ENCODE data around the gene GAPT.

The GAPT gene

GRCh38 chr5:58454025-58454424, 37.2 kb upstream of the GAPT start (continued):
- no peak for TF ChIP-seq ZNF398 (tag by site-specific recombination; IDR thresholded peaks at IDR 0.05)
- TF ChIP-seq SP3 (tag by site-specific recombination; IDR thresholded peaks at IDR 0.05): no peak
- no peak for TF ChIP-seq BCL11A (tag by site-specific recombination; IDR thresholded peaks at IDR 0.05; ENCODE audit: low read depth)
- no peak for TF ChIP-seq ZNF596 (tag by site-specific recombination; IDR thresholded peaks at IDR 0.05)
- no peak for TF ChIP-seq REPIN1 (tag by site-specific recombination; IDR thresholded peaks at IDR 0.05; ENCODE audit: low read depth)
- no peak for TF ChIP-seq ZNF48 (tag by site-specific recombination; IDR thresholded peaks at IDR 0.05)

- TF ChIP-seq KLF1 (tag by site-specific recombination; IDR thresholded peaks at IDR 0.05) (no peak), ZNF529 (tag by site-specific recombination; IDR thresholded peaks at IDR 0.05; ENCODE audit: insufficient replicate concordance) (no peak), ZNF354C (tag by site-specific recombination; IDR thresholded peaks at IDR 0.05; ENCODE audit: borderline replicate concordance, low read depth) (no peak), ZNF76 (tag by site-specific recombination; IDR thresholded peaks at IDR 0.05; ENCODE audit: borderline replicate concordance, low read depth) (no peak), ZNF624 (tag by site-specific recombination; IDR thresholded peaks at IDR 0.05) (no peak), ZNF621 (tag by site-specific recombination; IDR thresholded peaks at IDR 0.05) (no peak), OSR2 (tag by site-specific recombination; IDR thresholded peaks at IDR 0.05) (no peak)
- Histone ChIP-seq H3K36me3 (ENCODE audit: control insufficient read depth in 2 of 2, insufficient read depth in 1 of 2, low read length in 2 of 2) (peaks cover 21 to 61% of the 10 kb centered on the region in 2 experiments; a peak in 2 of 3 replicates), H3K27ac (ENCODE audit: extremely low read depth, low read depth, low read length) (no peak overlapping the region), H3K9me3 (ENCODE audit: control insufficient read depth, insufficient read depth, low read depth, low read length) (no peaks in the 10 kb centered on the region), H3K4me3 (ENCODE audit: low read depth, low read length) (no peak overlapping the region), H3K4me1 (ENCODE audit: control insufficient read depth, insufficient read depth, low read length) (no peaks in the 10 kb centered on the region)
- ChIA-PET CTCF (interaction anchor here (1.2 to 1.9 kb wide), 2 partner anchors 567 to 677 kb away, joined by 4 to 7 read pairs; no protein-coding TSS in a partner anchor), POLR2A (no interaction called here)
Observed at GRCh38 chr5:58455066-58455465, 36.2 kb upstream of the GAPT start.

GRCh38 chr5:58455480-58455879, 35.8 kb upstream of the GAPT start:
- CTCF ChIA-PET: interaction anchor here (0.5 to 1.9 kb wide), 5 partner anchors 208 to 1073 kb away, joined by 3 to 7 read pairs (median 3); no protein-coding TSS in a partner anchor
- Histone ChIP-seq H3K4me3 (ENCODE audit: low read depth, low read length) (no peak overlapping the region), H3K4me1 (ENCODE audit: control insufficient read depth, insufficient read depth, low read length) (no peaks in the 10 kb centered on the region), H3K27ac (ENCODE audit: extremely low read depth, low read depth, low read length) (no peak overlapping the region), H3K36me3 (ENCODE audit: control insufficient read depth in 2 of 2, insufficient read depth in 1 of 2, low read length in 2 of 2) (peaks cover 21 to 61% of the 10 kb centered on the region in 2 experiments; a peak in 2 of 3 replicates), H3K9me3 (ENCODE audit: control insufficient read depth, insufficient read depth, low read depth, low read length) (no peaks in the 10 kb centered on the region)
- POLR2A ChIA-PET: no interaction called here
- TF ChIP-seq HOXA7 (CRISPR knock-in tag; IDR thresholded peaks at IDR 0.05; ENCODE audit: borderline replicate concordance): no peak
- no peak for TF ChIP-seq AEBP2 (tag by site-specific recombination; IDR thresholded peaks at IDR 0.05; ENCODE audit: borderline replicate concordance)
- TF ChIP-seq GLI2 (tag by site-specific recombination; IDR thresholded peaks at IDR 0.05; ENCODE audit: borderline replicate concordance, low read depth): no peak
- no peak for TF ChIP-seq ZBTB21 (tag by site-specific recombination; IDR thresholded peaks at IDR 0.05)
- TF ChIP-seq ZNF692 (tag by site-specific recombination; IDR thresholded peaks at IDR 0.05): no peak
- no peak for TF ChIP-seq ZNF19 (tag by site-specific recombination; IDR thresholded peaks at IDR 0.05; ENCODE audit: low read depth)
- TF ChIP-seq BCL11A (tag by site-specific recombination; IDR thresholded peaks at IDR 0.05; ENCODE audit: low read depth): no peak
- no peak for TF ChIP-seq SCRT1 (tag by site-specific recombination; IDR thresholded peaks at IDR 0.05; ENCODE audit: borderline replicate concordance)
- TF ChIP-seq ZFP37 (tag by site-specific recombination; IDR thresholded peaks at IDR 0.05): no peak
- TF ChIP-seq ZNF140 (tag by site-specific recombination; IDR thresholded peaks at IDR 0.05): no peak
- no peak for TF ChIP-seq ZBTB26 (tag by site-specific recombination; optimal IDR thresholded peaks at IDR 0.05)
- no peak for TF ChIP-seq KLF17 (tag by site-specific recombination; IDR thresholded peaks at IDR 0.05)
- no peak for TF ChIP-seq ZNF658 (tag by site-specific recombination; IDR thresholded peaks at IDR 0.05)
- TF ChIP-seq MYNN (tag by site-specific recombination; IDR thresholded peaks at IDR 0.05; ENCODE audit: borderline replicate concordance): no peak

Measured in HEK293 (cell line).